Liver (tissue), 9 donors: Measurements from ENCODE around the gene EDNRA. TPM values are rescaled to one million over a fixed set of nuclear protein-coding genes. Genes with fewer than 3 reads are reported as not detected.

Experiments
- DNase-seq: peaks from one replicate; pipeline ENCODE4 v3.0.0-alpha.2; 2017; ENCODE audit warnings: low spot score
- H3K27ac ChIP-seq, 2 donors: one replicate each; pipeline ENCODE4 v1.7.0; 2013; ENCODE audit warnings: inconsistent platforms in 2 of 2, low read length in 2 of 2, control low read depth in 1 of 2, low read depth in 1 of 2, mild to moderate bottlenecking in 1 of 2
- H3K27me3 ChIP-seq, 4 donors: one replicate each; pipeline versions ENCODE4 v1.6.1 to v1.7.0; 2013; ENCODE audit warnings: low read length in 3 of 4, inconsistent platforms in 1 of 4, mild to moderate bottlenecking in 1 of 4, moderate library complexity in 1 of 4; ENCODE audit not compliant: control insufficient read depth in 4 of 4, insufficient read depth in 4 of 4
- H3K36me3 ChIP-seq, 4 donors: one replicate each; pipeline versions ENCODE4 v1.6.1 to v1.7.0; 2013; ENCODE audit warnings: low read length in 3 of 4, mild to moderate bottlenecking in 3 of 4, low read depth in 1 of 4, moderate library complexity in 1 of 4; ENCODE audit not compliant: control insufficient read depth in 4 of 4, insufficient read depth in 3 of 4
- H3K4me1 ChIP-seq, 4 donors: one replicate each; pipeline versions ENCODE4 v1.6.1 to v1.7.0; 2013; ENCODE audit warnings: low read length in 3 of 4, mild to moderate bottlenecking in 3 of 4, moderate library complexity in 1 of 4; ENCODE audit not compliant: control insufficient read depth in 4 of 4, insufficient read depth in 4 of 4
- H3K4me3 ChIP-seq, 3 donors: one replicate each; pipeline versions ENCODE4 v1.6.1 to v1.7.0; 2013; ENCODE audit warnings: low read length in 3 of 3, control low read depth in 1 of 3, low read depth in 1 of 3, mild to moderate bottlenecking in 1 of 3
- H3K9ac ChIP-seq, 2 donors: one replicate each; pipeline ENCODE4 v1.7.0; 2013; ENCODE audit warnings: low read length in 2 of 2, mild to moderate bottlenecking in 2 of 2, moderate library complexity in 2 of 2, control low read depth in 1 of 2, low read depth in 1 of 2
- H3K9me3 ChIP-seq, 4 donors: one replicate each; pipeline versions ENCODE4 v1.6.1 to v1.7.0; 2013; ENCODE audit warnings: low read length in 3 of 4; ENCODE audit not compliant: control insufficient read depth in 4 of 4
- EGR1 ChIP-seq, 2 donors: IDR thresholded peaks; 2 replicates each; pipeline ENCODE4 v1.6.1; 2016 to 2018; ENCODE audit warnings: antibody characterized with exemption in 2 of 2, low read depth in 2 of 2
- FOXA1 ChIP-seq: IDR thresholded peaks from 2 replicates; pipeline ENCODE4 v1.6.1; 2016; ENCODE audit warnings: antibody characterized with exemption
- FOXA2 ChIP-seq: IDR thresholded peaks from 2 replicates; pipeline ENCODE4 v1.6.1; 2016; ENCODE audit warnings: antibody characterized with exemption
- GABPA ChIP-seq, 2 donors: IDR thresholded peaks in 1 of 2; conservative IDR thresholded peaks in 1 of 2; 2 replicates each; pipeline ENCODE4 v1.6.1; 2016; ENCODE audit warnings: antibody characterized with exemption in 2 of 2, mild to moderate bottlenecking in 1 of 2, moderate library complexity in 1 of 2
- HNF4A ChIP-seq, 2 donors: conservative IDR thresholded peaks; 2 replicates each; pipeline ENCODE4 v1.6.1; 2016; ENCODE audit warnings: antibody characterized with exemption in 2 of 2, mild to moderate bottlenecking in 2 of 2
- HNF4G ChIP-seq: IDR thresholded peaks from 2 replicates; pipeline ENCODE4 v1.6.1; 2016; ENCODE audit warnings: antibody characterized with exemption
- JUND ChIP-seq, 2 donors: IDR thresholded peaks; 2 replicates each; pipeline ENCODE4 v1.6.1; 2016; ENCODE audit warnings: antibody characterized with exemption in 2 of 2
- NR2F2 ChIP-seq: IDR thresholded peaks from 2 replicates; pipeline ENCODE4 v1.6.1; 2016; ENCODE audit warnings: antibody characterized with exemption
- RAD21 ChIP-seq, 2 donors: IDR thresholded peaks; 2 replicates each; pipeline ENCODE4 v1.6.1; 2016; ENCODE audit warnings: antibody characterized with exemption in 2 of 2, mild to moderate bottlenecking in 2 of 2
- RXRA ChIP-seq, 2 donors: IDR thresholded peaks; 2 replicates each; pipeline ENCODE4 v1.6.1; 2017 to 2018; ENCODE audit warnings: antibody characterized with exemption in 2 of 2, mild to moderate bottlenecking in 1 of 2
- SP1 ChIP-seq: IDR thresholded peaks from 2 replicates; pipeline ENCODE4 v1.6.1; 2018; ENCODE audit warnings: antibody characterized with exemption, mild to moderate bottlenecking
- TAF1 ChIP-seq: conservative IDR thresholded peaks from 2 replicates; pipeline ENCODE4 v1.6.1; 2016; ENCODE audit warnings: antibody characterized with exemption, mild to moderate bottlenecking
- YY1 ChIP-seq: IDR thresholded peaks from 2 replicates; pipeline ENCODE4 v1.6.1; 2016; ENCODE audit warnings: antibody characterized with exemption, mild to moderate bottlenecking
- WGBS: extraction: QIAGEN DNeasy Blood & Tissue Kit; methylation state at CpG from one replicate; pipeline ENCODE4 v1.1.7; 2013; 5-methylcytosine and 5-hydroxymethylcytosine counted together
- polyA plus RNA-seq, 2 donors: library from polyadenylated mRNA; stranded (reverse) in 1 of 2; unstranded in 1 of 2; fragments of 200-250 nt in 1 of 2; fragments of >200 nt in 1 of 2; fragmentation: Nextera tagmentation in 1 of 2; extraction: Ambion mirVana in 1 of 2; gene quantifications; one replicate each; pipeline versions ENCODE4 v1.2.1 to v1.2.3, GENCODE V29; 2013 to 2015
- total RNA-seq, 2 donors: library from RNA; depleted of rRNA; stranded (reverse); fragments of >200 nt; gene quantifications; one replicate each; pipeline ENCODE4 v1.2.3, GENCODE V29; 2014
- TF ChIP-seq, protein P1 (sequence below): IDR thresholded peaks from 2 replicates; pipeline ENCODE4 v1.6.1; 2016; ENCODE audit warnings: antibody characterized with exemption
- TF ChIP-seq, protein P2 (sequence below): IDR thresholded peaks from 2 replicates; pipeline ENCODE4 v1.6.1; 2016; ENCODE audit warnings: antibody characterized with exemption
- TF ChIP-seq, protein P3 (sequence below): IDR thresholded peaks from 2 replicates; pipeline ENCODE4 v1.6.1; 2016; ENCODE audit warnings: antibody characterized with exemption
- TF ChIP-seq, protein P4 (sequence below): IDR thresholded peaks from 2 replicates; pipeline ENCODE4 v1.6.1; 2016; ENCODE audit warnings: antibody characterized with exemption, mild to moderate bottlenecking
- TF ChIP-seq, protein P5 (sequence below): fragments of 150-350 bp; IDR thresholded peaks from 2 replicates; pipeline ENCODE4 v1.5.1; 2017; ENCODE audit warnings: improper control_type of control experiment, low read depth, low read length; ENCODE audit not compliant: missing input control
- donor health status: healthy.
- donor health status: healthy.
- donor health status: healthy.
- donor health status: healthy.
- donor health status: healthy.

The EDNRA gene
- total and polyA plus RNA-seq, 4 donors, result 0.71 to 6.0 (median 1.1) TPM

DNA sequence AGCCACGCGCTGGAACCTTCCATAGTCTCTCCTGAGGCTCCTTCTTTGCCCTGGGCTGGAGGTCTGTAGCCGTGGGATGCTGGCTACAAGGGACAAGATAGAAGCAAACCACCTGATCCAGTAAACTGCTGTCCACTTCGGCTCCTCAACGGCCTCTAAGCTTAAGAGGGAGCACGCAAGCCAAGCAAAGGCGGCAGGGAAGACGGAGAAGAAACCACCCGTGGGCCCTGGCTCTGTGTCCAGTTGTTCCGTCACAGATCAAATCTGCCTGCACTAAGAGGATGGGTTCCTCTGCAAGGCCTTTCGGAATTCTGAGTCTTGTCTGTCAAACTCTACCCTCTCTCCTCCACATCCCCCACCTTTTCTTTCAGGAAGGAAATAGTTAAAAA is 401 bp upstream of the EDNRA start:
- H3K36me3 ChIP-seq, result no peaks in the 10 kb centered on the region
- H3K27me3 ChIP-seq, result peaks cover 0 to 3% (median under 1%) of the 10 kb centered on the region in 4 donors
- no peak overlapping the region for H3K9ac ChIP-seq
- WGBS, result 65% methylated on average over 11 of the region's 11 CpGs
- DNase-seq, result no peak
- H3K4me1 ChIP-seq, result peaks cover 0 to 1% (median 0%) of the 10 kb centered on the region in 4 donors
- H3K27ac ChIP-seq, result peak overlapping the region; percentile 6 to 46
- peak overlapping the region in 1 of 3 donors; percentile 45 for H3K4me3 ChIP-seq
- H3K9me3 ChIP-seq, result no peaks in the 10 kb centered on the region
- no peak for TF ChIP-seq HNF4A (conservative IDR thresholded peaks at IDR 0.05)
- TF ChIP-seq, protein P1, sequence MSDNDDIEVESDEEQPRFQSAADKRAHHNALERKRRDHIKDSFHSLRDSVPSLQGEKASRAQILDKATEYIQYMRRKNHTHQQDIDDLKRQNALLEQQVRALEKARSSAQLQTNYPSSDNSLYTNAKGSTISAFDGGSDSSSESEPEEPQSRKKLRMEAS, result no peak
- TF ChIP-seq JUND (IDR thresholded peaks at IDR 0.05), result no peak
- TF ChIP-seq RAD21 (IDR thresholded peaks at IDR 0.05), result no peak
- TF ChIP-seq, protein P2, sequence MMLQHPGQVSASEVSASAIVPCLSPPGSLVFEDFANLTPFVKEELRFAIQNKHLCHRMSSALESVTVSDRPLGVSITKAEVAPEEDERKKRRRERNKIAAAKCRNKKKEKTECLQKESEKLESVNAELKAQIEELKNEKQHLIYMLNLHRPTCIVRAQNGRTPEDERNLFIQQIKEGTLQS, result no peak
- no peak for TF ChIP-seq SP1
- TF ChIP-seq FOXA1, result no peak
- no peak for TF ChIP-seq RXRA (IDR thresholded peaks at IDR 0.05)
- no peak for TF ChIP-seq YY1
- TF ChIP-seq, protein P3, sequence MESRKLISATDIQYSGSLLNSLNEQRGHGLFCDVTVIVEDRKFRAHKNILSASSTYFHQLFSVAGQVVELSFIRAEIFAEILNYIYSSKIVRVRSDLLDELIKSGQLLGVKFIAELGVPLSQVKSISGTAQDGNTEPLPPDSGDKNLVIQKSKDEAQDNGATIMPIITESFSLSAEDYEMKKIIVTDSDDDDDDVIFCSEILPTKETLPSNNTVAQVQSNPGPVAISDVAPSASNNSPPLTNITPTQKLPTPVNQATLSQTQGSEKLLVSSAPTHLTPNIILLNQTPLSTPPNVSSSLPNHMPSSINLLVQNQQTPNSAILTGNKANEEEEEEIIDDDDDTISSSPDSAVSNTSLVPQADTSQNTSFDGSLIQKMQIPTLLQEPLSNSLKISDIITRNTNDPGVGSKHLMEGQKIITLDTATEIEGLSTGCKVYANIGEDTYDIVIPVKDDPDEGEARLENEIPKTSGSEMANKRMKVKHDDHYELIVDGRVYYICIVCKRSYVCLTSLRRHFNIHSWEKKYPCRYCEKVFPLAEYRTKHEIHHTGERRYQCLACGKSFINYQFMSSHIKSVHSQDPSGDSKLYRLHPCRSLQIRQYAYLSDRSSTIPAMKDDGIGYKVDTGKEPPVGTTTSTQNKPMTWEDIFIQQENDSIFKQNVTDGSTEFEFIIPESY, result no peak
- TF ChIP-seq, protein P4, sequence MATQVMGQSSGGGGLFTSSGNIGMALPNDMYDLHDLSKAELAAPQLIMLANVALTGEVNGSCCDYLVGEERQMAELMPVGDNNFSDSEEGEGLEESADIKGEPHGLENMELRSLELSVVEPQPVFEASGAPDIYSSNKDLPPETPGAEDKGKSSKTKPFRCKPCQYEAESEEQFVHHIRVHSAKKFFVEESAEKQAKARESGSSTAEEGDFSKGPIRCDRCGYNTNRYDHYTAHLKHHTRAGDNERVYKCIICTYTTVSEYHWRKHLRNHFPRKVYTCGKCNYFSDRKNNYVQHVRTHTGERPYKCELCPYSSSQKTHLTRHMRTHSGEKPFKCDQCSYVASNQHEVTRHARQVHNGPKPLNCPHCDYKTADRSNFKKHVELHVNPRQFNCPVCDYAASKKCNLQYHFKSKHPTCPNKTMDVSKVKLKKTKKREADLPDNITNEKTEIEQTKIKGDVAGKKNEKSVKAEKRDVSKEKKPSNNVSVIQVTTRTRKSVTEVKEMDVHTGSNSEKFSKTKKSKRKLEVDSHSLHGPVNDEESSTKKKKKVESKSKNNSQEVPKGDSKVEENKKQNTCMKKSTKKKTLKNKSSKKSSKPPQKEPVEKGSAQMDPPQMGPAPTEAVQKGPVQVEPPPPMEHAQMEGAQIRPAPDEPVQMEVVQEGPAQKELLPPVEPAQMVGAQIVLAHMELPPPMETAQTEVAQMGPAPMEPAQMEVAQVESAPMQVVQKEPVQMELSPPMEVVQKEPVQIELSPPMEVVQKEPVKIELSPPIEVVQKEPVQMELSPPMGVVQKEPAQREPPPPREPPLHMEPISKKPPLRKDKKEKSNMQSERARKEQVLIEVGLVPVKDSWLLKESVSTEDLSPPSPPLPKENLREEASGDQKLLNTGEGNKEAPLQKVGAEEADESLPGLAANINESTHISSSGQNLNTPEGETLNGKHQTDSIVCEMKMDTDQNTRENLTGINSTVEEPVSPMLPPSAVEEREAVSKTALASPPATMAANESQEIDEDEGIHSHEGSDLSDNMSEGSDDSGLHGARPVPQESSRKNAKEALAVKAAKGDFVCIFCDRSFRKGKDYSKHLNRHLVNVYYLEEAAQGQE, result no peak
- no peak for TF ChIP-seq HNF4G
- no peak for TF ChIP-seq TAF1
- TF ChIP-seq EGR1 (IDR thresholded peaks at IDR 0.05; ENCODE audit: low read depth in 2 of 2), result no peak
- no peak for TF ChIP-seq GABPA (IDR thresholded peaks at IDR 0.05 in 1 of 2, conservative IDR thresholded peaks at IDR 0.05 in 1 of 2)
- no peak for TF ChIP-seq FOXA2
- no peak for TF ChIP-seq NR2F2
- TF ChIP-seq, protein P5, sequence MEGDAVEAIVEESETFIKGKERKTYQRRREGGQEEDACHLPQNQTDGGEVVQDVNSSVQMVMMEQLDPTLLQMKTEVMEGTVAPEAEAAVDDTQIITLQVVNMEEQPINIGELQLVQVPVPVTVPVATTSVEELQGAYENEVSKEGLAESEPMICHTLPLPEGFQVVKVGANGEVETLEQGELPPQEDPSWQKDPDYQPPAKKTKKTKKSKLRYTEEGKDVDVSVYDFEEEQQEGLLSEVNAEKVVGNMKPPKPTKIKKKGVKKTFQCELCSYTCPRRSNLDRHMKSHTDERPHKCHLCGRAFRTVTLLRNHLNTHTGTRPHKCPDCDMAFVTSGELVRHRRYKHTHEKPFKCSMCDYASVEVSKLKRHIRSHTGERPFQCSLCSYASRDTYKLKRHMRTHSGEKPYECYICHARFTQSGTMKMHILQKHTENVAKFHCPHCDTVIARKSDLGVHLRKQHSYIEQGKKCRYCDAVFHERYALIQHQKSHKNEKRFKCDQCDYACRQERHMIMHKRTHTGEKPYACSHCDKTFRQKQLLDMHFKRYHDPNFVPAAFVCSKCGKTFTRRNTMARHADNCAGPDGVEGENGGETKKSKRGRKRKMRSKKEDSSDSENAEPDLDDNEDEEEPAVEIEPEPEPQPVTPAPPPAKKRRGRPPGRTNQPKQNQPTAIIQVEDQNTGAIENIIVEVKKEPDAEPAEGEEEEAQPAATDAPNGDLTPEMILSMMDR, result no peak
